Left lung (tissue), 10 donors: ENCODE measurements around the gene LARP1B. TPM values are rescaled to one million over a fixed set of nuclear protein-coding genes. Genes with fewer than 3 reads are reported as not detected.

Experiments
- ATAC-seq: fragments of 200-7000 bp; cut with Tn5 transposase; one replicate; pipeline ENCODE4 v1.9.1; 2020; ENCODE audit warnings: moderate library complexity
- DNase-seq, 4 donors: peaks; one replicate each; pipeline ENCODE4 v3.0.0-alpha.2; 2013 to 2020
- H3K27ac ChIP-seq, 2 donors: fragments of 200-600 bp; sonication (generic) in 1 of 2; one replicate each; pipeline versions ENCODE4 v1.5.0 to v1.8.0; 2020 to 2021
- H3K27me3 ChIP-seq, 2 donors: fragments of 200-600 bp; sonication (generic) in 1 of 2; one replicate each; pipeline versions ENCODE4 v1.5.0 to v1.8.0; 2020 to 2021
- H3K36me3 ChIP-seq, 2 donors: fragments of 200-600 bp; sonication (generic) in 1 of 2; one replicate each; pipeline versions ENCODE4 v1.5.0 to v1.8.0; 2020 to 2021
- H3K4me1 ChIP-seq, 2 donors: fragments of 200-600 bp; one replicate each; pipeline ENCODE4 v1.8.0; 2021
- H3K4me3 ChIP-seq, 2 donors: fragments of 200-600 bp; sonication (generic) in 1 of 2; one replicate each; pipeline versions ENCODE4 v1.5.0 to v1.8.0; 2020 to 2021; ENCODE audit warnings: mild to moderate bottlenecking in 1 of 2
- H3K9me3 ChIP-seq, 2 donors: fragments of 200-600 bp; sonication (generic) in 1 of 2; one replicate each; pipeline versions ENCODE4 v1.5.0 to v1.8.0; 2020 to 2021
- CTCF ChIP-seq, 2 donors: fragments of 200-600 bp; sonication (generic) in 1 of 2; IDR thresholded peaks; one replicate each; pipeline versions ENCODE4 v1.5.0 to v1.8.0; 2021; ENCODE audit warnings: antibody characterized with exemption in 2 of 2
- intact Hi-C, 2 donors: fragments of 100-400 bp; cut with DNase I; formaldehyde crosslinking; loops; one replicate each; pipeline versions ENCODE4 v1.11.2 to v1.14.2; 2022
- polyA plus RNA-seq, 6 donors: library from polyadenylated mRNA; unstranded; fragments of 120-200 nt; gene quantifications; one replicate each; pipeline ENCODE4 v1.2.1, GENCODE V29; 2013; ENCODE audit not compliant: insufficient read length in 6 of 6
- total RNA-seq, 2 donors: library from RNA; stranded (reverse); fragmentation: NEBNext Ultra II Directional; extraction: Animal tissue kit (Norgen Biotek cat#: 25700); gene quantifications; one replicate each; pipeline ENCODE4 v1.2.1, GENCODE V29; 2021
- donor health status: DM: no; HTN: yes; CAD: no.
- donor health status: DM: no; HTN: no; CAD: no.

LARP1B gene
- total and polyA plus RNA-seq, 8 donors: 14.5 to 19.7 (median 17.2) TPM

GRCh38 chr4:128227991-128228571 lies 167.0 kb downstream of the LARP1B start:
- Histone ChIP-seq H3K27me3 (no peaks in the 10 kb centered on the region), H3K4me3 (no peak overlapping the region), H3K36me3 (no peaks in the 10 kb centered on the region), H3K9me3 (no peaks in the 10 kb centered on the region), H3K27ac (no peak overlapping the region), H3K4me1 (no peaks in the 10 kb centered on the region)
- ATAC-seq (peak; percentile 80), DNase-seq (peak in 1 of 4 donors; percentile 15)
- intact Hi-C loops: no loop called here
- no peak for TF ChIP-seq CTCF (IDR thresholded peaks at IDR 0.05)

- DNase-seq: no peak
- intact Hi-C loops: no loop called here
- H3K27me3 ChIP-seq: no peaks in the 10 kb centered on the region
- peak; percentile 38 for ATAC-seq
- no peaks in the 10 kb centered on the region for H3K9me3 ChIP-seq
- no peak for TF ChIP-seq CTCF (IDR thresholded peaks at IDR 0.05)
- no peak overlapping the region for H3K4me3 ChIP-seq
- H3K27ac ChIP-seq: no peak overlapping the region
- H3K4me1 ChIP-seq: no peaks in the 10 kb centered on the region
- H3K36me3 ChIP-seq: no peaks in the 10 kb centered on the region
Measured at GRCh38 chr4:128228845-128229795, 168.0 kb downstream of the LARP1B start.

- DNase-seq (no peak), ATAC-seq (no peak)
- Histone ChIP-seq H3K36me3 (no peaks in the 10 kb centered on the region), H3K27ac (no peak overlapping the region), H3K4me1 (no peaks in the 10 kb centered on the region), H3K4me3 (no peak overlapping the region), H3K9me3 (no peaks in the 10 kb centered on the region), H3K27me3 (no peaks in the 10 kb centered on the region)
- intact Hi-C loops: no loop called here
- TF ChIP-seq CTCF (IDR thresholded peaks at IDR 0.05): no peak
Measured at GRCh38 chr4:128232719-128233118, 171.6 kb downstream of the LARP1B start.

GRCh38 chr4:128234836-128235235 lies 173.7 kb downstream of the LARP1B start:
- no peak overlapping the region for H3K4me3 ChIP-seq
- intact Hi-C loops: no loop called here
- ATAC-seq (no peak), DNase-seq (no peak)
- no peak for TF ChIP-seq CTCF (IDR thresholded peaks at IDR 0.05)
- H3K36me3 ChIP-seq: no peaks in the 10 kb centered on the region
- H3K27ac ChIP-seq: no peak overlapping the region
- H3K9me3 ChIP-seq: no peaks in the 10 kb centered on the region
- no peaks in the 10 kb centered on the region for H3K27me3 ChIP-seq
- no peaks in the 10 kb centered on the region for H3K4me1 ChIP-seq

- no peak overlapping the region for H3K27ac ChIP-seq
- ATAC-seq (no peak), DNase-seq (no peak)
- TF ChIP-seq CTCF (IDR thresholded peaks at IDR 0.05): no peak
- no peak overlapping the region for H3K4me3 ChIP-seq
- no peaks in the 10 kb centered on the region for H3K27me3 ChIP-seq
- H3K4me1 ChIP-seq: no peaks in the 10 kb centered on the region
- peaks cover 0 to 4% of the 10 kb centered on the region in 2 donors for H3K9me3 ChIP-seq
- intact Hi-C loops: no loop called here
- H3K36me3 ChIP-seq: no peaks in the 10 kb centered on the region
Measured at GRCh38 chr4:128241019-128241418, 179.9 kb downstream of the LARP1B start.
